ENCODE data around the gene PAQR8. TPM values are rescaled to one million over a fixed set of nuclear protein-coding genes. Genes with fewer than 3 reads are reported as not detected.

The PAQR8 gene
- total RNA-seq, 4 donors from 2014 or later, result 12.6 to 33.2 (median 22.3) TPM

DNA sequence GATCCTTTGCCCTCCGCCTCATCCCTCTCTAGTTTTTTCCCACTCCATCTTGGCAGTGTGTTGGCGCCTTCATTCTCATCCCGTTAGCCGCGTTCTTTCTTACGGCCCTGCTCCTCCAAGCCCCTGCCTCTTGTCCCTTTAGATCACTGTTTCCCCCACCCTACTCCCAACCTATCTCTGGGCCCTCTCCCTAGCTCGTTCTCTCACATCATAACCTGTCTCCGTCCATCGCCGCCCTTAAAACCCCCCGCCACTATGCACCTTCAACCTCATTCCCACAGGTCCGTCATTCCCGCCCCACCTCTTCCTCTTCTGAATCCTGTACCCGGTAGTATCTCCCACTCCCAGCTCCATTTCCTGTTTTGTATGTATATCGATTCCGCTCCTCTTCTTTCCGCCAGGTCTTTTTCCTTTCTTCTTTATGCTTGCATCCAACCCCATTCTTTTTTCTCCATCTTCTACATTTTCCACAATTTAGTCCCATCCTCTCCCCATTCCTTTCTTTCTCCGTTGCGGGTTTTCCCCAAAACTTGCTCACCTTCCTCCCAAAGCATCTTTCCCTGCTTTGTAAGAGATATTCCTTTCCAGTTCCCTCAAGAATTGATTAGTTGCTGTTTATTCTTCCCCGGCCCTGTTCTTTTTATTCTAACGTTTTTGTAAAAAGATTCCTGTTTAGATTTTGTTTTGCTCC is 58.9 kb downstream of the PAQR8 start:
- Histone ChIP-seq H3K36me3 (no peaks in the 10 kb centered on the region), H3K4me1 (peaks cover 0 to 67% (median 25%) of the 10 kb centered on the region in 4 donors), H3K4me3 (peak overlapping the region; percentile 49 to 92 (median 80)), H3K27me3 (no peaks in the 10 kb centered on the region), H3K27ac (peak overlapping the region; percentile 77 to 95 (median 88)), H3K9me3 (no peaks in the 10 kb centered on the region)
- TF ChIP-seq, protein P1, sequence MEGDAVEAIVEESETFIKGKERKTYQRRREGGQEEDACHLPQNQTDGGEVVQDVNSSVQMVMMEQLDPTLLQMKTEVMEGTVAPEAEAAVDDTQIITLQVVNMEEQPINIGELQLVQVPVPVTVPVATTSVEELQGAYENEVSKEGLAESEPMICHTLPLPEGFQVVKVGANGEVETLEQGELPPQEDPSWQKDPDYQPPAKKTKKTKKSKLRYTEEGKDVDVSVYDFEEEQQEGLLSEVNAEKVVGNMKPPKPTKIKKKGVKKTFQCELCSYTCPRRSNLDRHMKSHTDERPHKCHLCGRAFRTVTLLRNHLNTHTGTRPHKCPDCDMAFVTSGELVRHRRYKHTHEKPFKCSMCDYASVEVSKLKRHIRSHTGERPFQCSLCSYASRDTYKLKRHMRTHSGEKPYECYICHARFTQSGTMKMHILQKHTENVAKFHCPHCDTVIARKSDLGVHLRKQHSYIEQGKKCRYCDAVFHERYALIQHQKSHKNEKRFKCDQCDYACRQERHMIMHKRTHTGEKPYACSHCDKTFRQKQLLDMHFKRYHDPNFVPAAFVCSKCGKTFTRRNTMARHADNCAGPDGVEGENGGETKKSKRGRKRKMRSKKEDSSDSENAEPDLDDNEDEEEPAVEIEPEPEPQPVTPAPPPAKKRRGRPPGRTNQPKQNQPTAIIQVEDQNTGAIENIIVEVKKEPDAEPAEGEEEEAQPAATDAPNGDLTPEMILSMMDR (IDR thresholded peaks at IDR 0.05), result no peak
- TF ChIP-seq EP300 (IDR thresholded peaks at IDR 0.05) (no peak), POLR2A (IDR thresholded peaks at IDR 0.05) (no peak)
- 1 to 3% methylated on average over 21 of the region's 21 CpGs for WGBS, 2 donors
- DNase-seq (ENCODE audit: low spot score in 2 of 2), result no peak

DNA sequence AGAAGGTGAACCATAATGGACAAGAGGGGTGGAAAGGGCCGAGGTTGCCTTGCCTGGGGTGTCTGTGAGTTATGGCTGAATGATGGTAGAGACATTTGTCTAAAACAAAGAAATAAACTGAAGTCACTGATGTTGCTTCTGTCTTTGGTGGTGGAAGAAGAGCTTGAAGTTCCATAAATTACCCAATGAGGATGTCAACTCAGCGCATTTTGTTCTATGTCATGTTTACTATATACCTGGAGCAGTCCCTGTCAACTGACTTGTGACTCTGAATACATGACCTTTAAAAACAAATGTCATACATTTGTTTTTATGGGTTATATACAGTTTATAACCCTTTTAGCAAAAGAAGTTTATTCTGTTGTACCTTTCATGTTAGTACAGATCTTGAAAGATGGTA is 60.2 kb downstream of the PAQR8 start:
- TF ChIP-seq EP300 (IDR thresholded peaks at IDR 0.05) (no peak), POLR2A (IDR thresholded peaks at IDR 0.05) (no peak)
- TF ChIP-seq, protein P1 (IDR thresholded peaks at IDR 0.05), result no peak
- 84 to 85% methylated on average over 2 of the region's 2 CpGs for WGBS, 2 donors
- Histone ChIP-seq H3K9me3 (no peaks in the 10 kb centered on the region), H3K36me3 (no peaks in the 10 kb centered on the region), H3K4me1 (peaks cover 0 to 68% (median 19%) of the 10 kb centered on the region in 4 donors), H3K27me3 (no peaks in the 10 kb centered on the region), H3K27ac (no peak overlapping the region), H3K4me3 (no peak overlapping the region)
- no peak for DNase-seq (ENCODE audit: low spot score in 2 of 2)

DNA sequence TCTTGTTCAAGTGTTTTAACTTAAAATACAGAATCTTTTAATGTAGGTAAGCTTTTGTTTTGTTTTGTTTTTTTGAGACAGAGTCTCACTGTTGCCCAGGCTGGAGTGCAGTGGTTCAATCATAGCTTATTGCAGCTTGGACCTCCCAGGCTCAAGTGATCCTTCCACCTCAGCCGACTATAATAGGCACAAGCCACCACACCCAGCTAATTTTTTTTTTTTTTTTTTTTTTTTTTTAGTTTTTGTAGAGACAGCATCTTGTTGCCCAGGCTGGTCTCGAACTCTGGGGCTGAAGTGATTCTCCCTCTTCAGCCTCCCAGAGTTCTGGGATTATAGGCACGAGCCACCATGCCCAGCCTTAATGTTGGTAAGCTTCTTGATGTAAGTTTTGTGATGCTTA is 61.5 kb downstream of the PAQR8 start:
- no peak for DNase-seq (ENCODE audit: low spot score in 2 of 2)
- Histone ChIP-seq H3K4me1 (peaks cover 0 to 59% (median 17%) of the 10 kb centered on the region in 4 donors), H3K36me3 (no peaks in the 10 kb centered on the region), H3K27me3 (no peaks in the 10 kb centered on the region), H3K9me3 (no peaks in the 10 kb centered on the region), H3K4me3 (no peak overlapping the region), H3K27ac (peak overlapping the region; percentile 44 to 91 (median 67))
- 30 to 35% methylated on average over 3 of the region's 3 CpGs for WGBS, 2 donors
- no peak for TF ChIP-seq POLR2A (IDR thresholded peaks at IDR 0.05)
- TF ChIP-seq, protein P1 (IDR thresholded peaks at IDR 0.05), result no peak
- no peak for TF ChIP-seq EP300 (IDR thresholded peaks at IDR 0.05)

DNA sequence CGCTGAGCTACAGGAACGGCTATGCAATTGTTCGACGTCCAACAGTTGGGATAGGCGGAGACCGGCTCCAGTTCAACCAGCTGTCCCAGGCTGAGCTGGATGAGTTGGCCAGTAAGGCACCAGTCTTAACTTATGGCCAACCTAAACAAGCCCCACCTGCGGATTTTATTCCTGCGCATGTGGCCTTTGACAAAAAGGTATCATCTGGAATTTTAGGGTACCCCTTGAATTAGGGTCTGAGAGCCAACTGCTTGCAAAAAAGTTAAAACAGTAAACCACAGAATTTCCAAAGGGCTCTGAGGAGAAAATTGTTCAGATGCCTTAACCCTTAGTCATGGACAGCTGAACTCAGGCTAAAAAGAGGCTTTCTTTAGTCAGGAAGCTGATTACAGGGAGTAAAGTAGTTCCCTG is 62.0 kb downstream of the PAQR8 start:
- DNase-seq (ENCODE audit: low spot score in 2 of 2), result peak in 1 of 2 donors; percentile 20
- TF ChIP-seq POLR2A (IDR thresholded peaks at IDR 0.05) (no peak), EP300 (IDR thresholded peaks at IDR 0.05) (peak in 1 of 2 donors; percentile 48)
- TF ChIP-seq, protein P1 (IDR thresholded peaks at IDR 0.05), result no peak
- H3K36me3 ChIP-seq, result no peaks in the 10 kb centered on the region
- WGBS, 2 donors, result 20% methylated on average over 8 of the region's 8 CpGs
- H3K4me3 ChIP-seq, result peak overlapping the region in 2 of 4 donors; percentile 6
- H3K9me3 ChIP-seq, result no peaks in the 10 kb centered on the region
- peaks cover 0 to 59% (median 17%) of the 10 kb centered on the region in 4 donors for H3K4me1 ChIP-seq
- no peaks in the 10 kb centered on the region for H3K27me3 ChIP-seq
- peak overlapping the region; percentile 44 to 91 (median 67) for H3K27ac ChIP-seq

DNA sequence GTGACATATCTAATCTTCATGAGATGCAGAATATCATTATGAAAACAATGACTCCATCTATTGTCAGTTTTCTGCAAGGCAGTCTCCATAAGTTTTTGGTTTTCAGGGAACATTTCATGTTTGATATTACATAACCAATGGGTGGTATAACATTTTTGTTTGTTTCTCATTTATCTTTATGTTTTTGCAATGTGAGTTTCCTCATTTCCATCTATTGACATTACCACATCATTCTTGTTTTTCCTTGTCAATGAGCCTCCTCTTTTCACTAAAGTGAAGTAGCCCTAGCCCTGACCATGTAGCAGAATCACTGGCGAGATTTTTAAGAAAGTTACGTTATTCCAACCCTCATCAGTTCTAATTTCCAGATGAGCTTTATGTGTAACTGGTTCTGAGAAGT is 62.6 kb downstream of the PAQR8 start:
- 27 to 43% methylated on average over 2 of the region's 2 CpGs for WGBS, 2 donors
- no peak overlapping the region for H3K4me3 ChIP-seq
- H3K4me1 ChIP-seq, result peaks cover 0 to 54% (median 15%) of the 10 kb centered on the region in 4 donors
- no peaks in the 10 kb centered on the region for H3K27me3 ChIP-seq
- peaks cover 0 to 4% (median 0%) of the 10 kb centered on the region in 3 donors for H3K36me3 ChIP-seq
- H3K27ac ChIP-seq, result peak overlapping the region; percentile 44 to 91 (median 67)
- no peak for DNase-seq (ENCODE audit: low spot score in 2 of 2)
- TF ChIP-seq POLR2A (IDR thresholded peaks at IDR 0.05) (no peak), EP300 (IDR thresholded peaks at IDR 0.05) (no peak)
- TF ChIP-seq, protein P1 (IDR thresholded peaks at IDR 0.05), result no peak
- no peaks in the 10 kb centered on the region for H3K9me3 ChIP-seq
